Measurements from ENCODE around the gene HKDC1.

HKDC1 gene

DNA sequence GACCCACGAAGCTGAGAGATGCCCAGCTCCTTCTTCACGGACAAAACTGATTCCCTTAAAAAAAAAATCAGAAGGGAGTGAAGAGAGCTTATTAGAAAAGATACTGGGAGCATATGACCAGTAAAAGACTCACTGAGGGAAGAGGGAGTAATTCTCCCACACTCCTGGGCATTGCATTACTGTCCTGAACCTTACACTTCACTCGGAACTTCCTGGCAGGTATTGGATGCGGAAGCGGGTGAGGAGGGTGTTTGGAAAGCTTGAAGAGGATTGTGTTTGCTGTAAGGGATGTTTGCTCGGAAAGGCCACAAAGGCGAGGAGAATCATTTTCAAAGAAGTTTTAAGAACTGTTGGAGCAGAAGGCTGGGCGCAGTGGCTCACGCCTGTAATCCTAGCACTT is 375 bp downstream of the HKDC1 start:
- Histone ChIP-seq H3K4me3 (ENCODE audit: low read length) (no peak overlapping the region), H3K9ac (ENCODE audit: low read depth, low read length) (no peak overlapping the region), H3K4me1 (ENCODE audit: insufficient read depth, low read length) (peaks cover 4% of the 10 kb centered on the region; the same call in 1 of the 2 replicates), H3K9me3 (ENCODE audit: insufficient read depth, low read depth, low read length) (no peaks in the 10 kb centered on the region), H3K27me3 (ENCODE audit: insufficient read depth, low read length) (no peaks in the 10 kb centered on the region), H3K36me3 (ENCODE audit: insufficient read depth, low read depth, low read length) (no peaks in the 10 kb centered on the region), H3K27ac (ENCODE audit: low read length) (no peak overlapping the region)

DNA sequence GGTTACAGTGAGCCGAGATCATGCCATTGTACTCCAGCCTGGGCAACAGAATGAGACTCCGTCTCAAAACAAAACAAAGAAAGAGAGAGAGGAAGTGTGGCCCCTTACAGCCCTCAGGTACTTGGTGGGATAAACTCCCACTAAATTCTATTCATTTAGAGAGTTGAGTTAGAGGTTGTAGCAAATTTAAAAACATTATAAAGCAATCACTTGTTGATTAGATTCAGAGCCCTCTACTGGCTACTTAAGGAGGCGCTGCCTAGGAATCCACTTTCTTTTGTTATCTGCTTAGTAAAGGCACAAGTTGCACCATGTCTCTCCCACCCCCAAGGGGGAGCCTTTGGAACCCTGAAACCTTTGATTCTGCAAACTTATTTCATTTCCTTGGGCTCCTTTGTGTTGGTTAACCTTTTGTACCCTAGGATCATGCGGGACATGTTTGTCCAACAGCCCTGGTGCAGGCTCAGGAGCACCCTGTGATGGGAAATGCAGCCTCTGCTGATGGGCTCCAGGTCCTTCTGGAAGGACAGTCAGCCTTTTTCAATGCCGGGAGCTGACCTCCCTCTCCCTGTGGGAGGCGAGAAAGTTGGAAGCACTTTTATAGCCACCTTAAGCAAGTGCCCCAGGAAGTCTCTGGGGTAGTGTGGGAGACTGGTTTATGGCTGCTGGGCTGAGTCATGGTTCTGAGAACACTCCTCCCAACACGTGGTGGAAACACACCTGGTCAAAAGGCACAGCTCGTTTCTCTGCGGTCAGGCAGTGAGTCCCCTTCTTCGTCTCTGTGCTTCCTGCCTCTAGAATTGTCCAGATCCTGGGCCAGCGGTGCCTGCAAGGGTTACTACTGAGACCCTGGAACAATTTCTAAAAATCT is 2.3 kb downstream of the HKDC1 start:
- H3K36me3 ChIP-seq (ENCODE audit: insufficient read depth, low read depth, low read length), result no peaks in the 10 kb centered on the region
- peaks cover 8% of the 10 kb centered on the region for H3K4me1 ChIP-seq (ENCODE audit: insufficient read depth, low read length)
- no peak overlapping the region for H3K4me3 ChIP-seq (ENCODE audit: low read length)
- no peaks in the 10 kb centered on the region for H3K27me3 ChIP-seq (ENCODE audit: insufficient read depth, low read length)
- peak overlapping the region; percentile 38 for H3K27ac ChIP-seq (ENCODE audit: low read length)
- no peaks in the 10 kb centered on the region for H3K9me3 ChIP-seq (ENCODE audit: insufficient read depth, low read depth, low read length)
- peak overlapping the region; percentile 38; the same call in 1 of the 2 replicates for H3K9ac ChIP-seq (ENCODE audit: low read depth, low read length)

DNA sequence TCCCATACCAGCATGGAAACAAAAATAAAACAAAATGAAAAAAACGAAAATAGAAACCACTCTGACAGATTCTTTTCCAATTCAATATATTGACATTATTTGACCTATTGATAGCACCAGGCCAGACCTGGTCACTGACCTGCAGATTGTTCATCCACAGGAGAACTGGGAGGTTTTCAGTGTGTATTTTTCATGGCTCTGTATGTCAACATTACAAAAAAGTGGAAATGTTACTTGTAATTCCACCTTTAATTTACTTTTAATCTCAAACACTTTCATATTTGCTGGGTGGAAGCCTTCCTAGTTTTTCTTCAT is 2.9 kb downstream of the HKDC1 start:
- Histone ChIP-seq H3K27ac (ENCODE audit: low read length) (no peak overlapping the region), H3K9me3 (ENCODE audit: insufficient read depth, low read depth, low read length) (no peaks in the 10 kb centered on the region), H3K4me1 (ENCODE audit: insufficient read depth, low read length) (peaks cover 8% of the 10 kb centered on the region), H3K36me3 (ENCODE audit: insufficient read depth, low read depth, low read length) (no peaks in the 10 kb centered on the region), H3K4me3 (ENCODE audit: low read length) (no peak overlapping the region), H3K27me3 (ENCODE audit: insufficient read depth, low read length) (no peaks in the 10 kb centered on the region), H3K9ac (ENCODE audit: low read depth, low read length) (peak overlapping the region; percentile 38; the same call in 1 of the 2 replicates)

DNA sequence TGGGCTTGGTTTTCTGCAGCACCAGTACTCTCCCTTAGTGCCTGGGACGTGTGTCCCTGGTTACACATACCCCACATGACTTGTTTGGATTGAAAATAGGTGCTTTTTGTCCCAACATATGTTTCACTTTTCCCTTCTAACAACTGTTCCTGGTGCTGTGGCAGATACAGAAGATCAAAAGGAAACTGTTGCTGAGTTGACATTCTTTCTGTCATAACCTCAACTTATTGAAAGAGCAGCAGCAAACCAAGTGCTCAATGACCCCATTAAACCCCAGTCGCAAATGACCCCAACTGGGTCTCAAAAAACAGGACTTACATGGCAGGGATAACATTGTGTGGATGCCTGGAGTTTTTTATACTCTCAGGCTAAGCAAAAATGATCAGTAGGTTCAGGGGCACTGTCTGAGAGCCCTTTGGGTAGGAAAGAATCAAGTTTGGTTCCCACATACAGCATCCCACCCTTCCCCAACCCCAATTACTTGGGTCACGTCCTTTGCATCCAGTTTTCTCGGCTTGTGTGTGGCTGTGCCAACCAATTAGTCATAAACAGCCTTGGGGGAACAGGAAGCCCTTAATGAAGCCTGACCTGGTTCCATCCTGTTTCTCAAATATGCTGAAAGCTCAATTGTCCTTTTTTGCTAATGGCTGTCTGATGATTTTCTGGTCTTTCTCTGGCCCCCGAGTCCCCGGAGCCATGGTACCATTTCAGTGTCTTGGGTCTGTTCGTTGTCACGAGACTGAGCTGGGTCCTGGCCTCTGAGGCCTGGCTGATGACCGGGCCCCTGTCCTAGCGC is 4.9 kb downstream of the HKDC1 start:
- H3K4me3 ChIP-seq (ENCODE audit: low read length), result no peak overlapping the region
- no peaks in the 10 kb centered on the region for H3K27me3 ChIP-seq (ENCODE audit: insufficient read depth, low read length)
- no peaks in the 10 kb centered on the region for H3K36me3 ChIP-seq (ENCODE audit: insufficient read depth, low read depth, low read length)
- no peak overlapping the region for H3K27ac ChIP-seq (ENCODE audit: low read length)
- H3K9ac ChIP-seq (ENCODE audit: low read depth, low read length), result no peak overlapping the region
- no peaks in the 10 kb centered on the region for H3K9me3 ChIP-seq (ENCODE audit: insufficient read depth, low read depth, low read length)
- H3K4me1 ChIP-seq (ENCODE audit: insufficient read depth, low read length), result peaks cover 8% of the 10 kb centered on the region

DNA sequence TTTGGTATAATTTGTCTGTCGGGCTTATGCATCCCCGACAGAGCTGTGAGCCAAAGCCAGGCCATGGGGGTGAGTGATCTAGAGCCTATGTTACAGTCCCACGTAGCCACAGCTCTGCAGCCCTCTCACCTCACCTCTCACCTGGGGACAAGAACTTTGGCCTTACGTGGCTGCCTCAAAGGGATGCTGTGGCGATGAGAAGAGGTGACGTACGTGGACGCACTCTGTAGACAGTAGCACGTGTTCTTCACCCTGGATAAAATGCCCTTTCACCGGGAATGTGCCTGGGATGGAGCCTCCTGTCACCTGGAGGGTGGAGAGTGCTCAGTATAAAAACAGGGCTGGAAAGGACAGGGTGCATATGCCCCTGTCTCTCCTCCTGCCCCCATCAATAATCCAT is 5.5 kb downstream of the HKDC1 start:
- Histone ChIP-seq H3K4me1 (ENCODE audit: insufficient read depth, low read length) (peaks cover 8% of the 10 kb centered on the region), H3K36me3 (ENCODE audit: insufficient read depth, low read depth, low read length) (no peaks in the 10 kb centered on the region), H3K9me3 (ENCODE audit: insufficient read depth, low read depth, low read length) (no peaks in the 10 kb centered on the region), H3K4me3 (ENCODE audit: low read length) (no peak overlapping the region), H3K27ac (ENCODE audit: low read length) (no peak overlapping the region), H3K9ac (ENCODE audit: low read depth, low read length) (no peak overlapping the region), H3K27me3 (ENCODE audit: insufficient read depth, low read length) (no peaks in the 10 kb centered on the region)

DNA sequence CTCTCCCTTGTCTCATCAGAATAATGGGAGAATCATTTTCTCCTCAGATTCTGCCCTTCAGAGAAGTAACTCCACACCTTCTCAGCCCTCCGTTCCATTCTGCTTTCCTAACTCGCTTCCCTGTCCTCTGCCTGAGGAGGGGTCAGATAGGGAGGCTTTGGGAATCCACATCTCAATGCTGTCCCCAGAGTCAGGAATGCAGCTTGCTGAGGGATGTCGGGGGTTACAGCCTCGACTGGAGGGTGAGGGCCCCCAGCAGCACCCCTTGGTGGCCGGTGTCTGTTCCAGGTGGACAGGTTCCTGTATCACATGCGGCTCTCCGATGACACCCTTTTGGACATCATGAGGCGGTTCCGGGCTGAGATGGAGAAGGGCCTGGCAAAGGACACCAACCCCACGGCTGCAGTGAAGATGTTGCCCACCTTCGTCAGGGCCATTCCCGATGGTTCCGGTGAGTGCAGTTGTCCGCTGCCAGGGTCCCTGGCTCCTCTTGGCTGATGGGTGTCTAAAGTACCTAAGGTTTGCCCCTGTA is 6.9 kb downstream of the HKDC1 start:
- Histone ChIP-seq H3K27ac (ENCODE audit: low read length) (no peak overlapping the region), H3K9ac (ENCODE audit: low read depth, low read length) (no peak overlapping the region), H3K9me3 (ENCODE audit: insufficient read depth, low read depth, low read length) (no peaks in the 10 kb centered on the region), H3K36me3 (ENCODE audit: insufficient read depth, low read depth, low read length) (no peaks in the 10 kb centered on the region), H3K4me1 (ENCODE audit: insufficient read depth, low read length) (peaks cover 8% of the 10 kb centered on the region), H3K4me3 (ENCODE audit: low read length) (no peak overlapping the region), H3K27me3 (ENCODE audit: insufficient read depth, low read length) (no peaks in the 10 kb centered on the region)

DNA sequence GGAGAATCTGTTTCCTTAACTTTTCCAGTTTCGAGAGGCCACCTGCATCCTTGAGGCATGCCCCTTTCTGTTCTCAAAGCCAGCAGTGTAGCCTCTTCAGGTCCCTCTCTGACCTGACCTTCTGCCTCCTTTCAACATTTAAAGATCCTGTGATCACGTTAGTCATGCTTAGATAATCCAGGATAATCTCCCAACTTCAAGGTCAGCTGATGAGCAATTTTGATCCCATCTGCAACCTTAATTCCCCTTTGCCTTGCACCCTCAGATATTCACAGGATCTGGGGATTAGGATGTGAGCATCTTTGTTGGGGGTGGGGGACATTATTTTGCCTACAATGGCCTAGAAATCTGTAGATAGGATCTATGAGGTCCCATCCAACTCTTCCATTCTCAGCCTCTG is 8.0 kb downstream of the HKDC1 start:
- Histone ChIP-seq H3K27me3 (ENCODE audit: insufficient read depth, low read length) (no peaks in the 10 kb centered on the region), H3K27ac (ENCODE audit: low read length) (no peak overlapping the region), H3K4me1 (ENCODE audit: insufficient read depth, low read length) (peaks cover 3% of the 10 kb centered on the region; the same call in 1 of the 2 replicates), H3K9ac (ENCODE audit: low read depth, low read length) (no peak overlapping the region), H3K36me3 (ENCODE audit: insufficient read depth, low read depth, low read length) (no peaks in the 10 kb centered on the region), H3K9me3 (ENCODE audit: insufficient read depth, low read depth, low read length) (no peaks in the 10 kb centered on the region), H3K4me3 (ENCODE audit: low read length) (no peak overlapping the region)

DNA sequence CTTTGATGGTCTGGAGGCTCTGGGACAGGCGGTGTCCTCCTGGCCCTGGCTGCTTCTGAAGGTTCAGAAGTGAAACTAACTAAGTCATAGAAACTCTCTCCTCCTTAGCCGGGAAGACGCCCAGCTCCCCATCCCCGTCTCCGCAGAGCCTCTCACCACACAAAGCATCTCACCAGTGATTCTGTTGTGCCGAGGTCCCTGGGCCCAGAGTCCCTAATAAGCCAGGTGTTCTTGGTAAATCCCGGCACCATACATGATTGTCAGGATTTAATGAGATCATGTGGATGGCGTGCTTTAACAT is 9.4 kb downstream of the HKDC1 start:
- Histone ChIP-seq H3K36me3 (ENCODE audit: insufficient read depth, low read depth, low read length) (no peaks in the 10 kb centered on the region), H3K27ac (ENCODE audit: low read length) (no peak overlapping the region), H3K4me1 (ENCODE audit: insufficient read depth, low read length) (peaks cover 3% of the 10 kb centered on the region; the same call in 1 of the 2 replicates), H3K4me3 (ENCODE audit: low read length) (no peak overlapping the region), H3K9ac (ENCODE audit: low read depth, low read length) (no peak overlapping the region), H3K9me3 (ENCODE audit: insufficient read depth, low read depth, low read length) (no peaks in the 10 kb centered on the region), H3K27me3 (ENCODE audit: insufficient read depth, low read length) (no peaks in the 10 kb centered on the region)

DNA sequence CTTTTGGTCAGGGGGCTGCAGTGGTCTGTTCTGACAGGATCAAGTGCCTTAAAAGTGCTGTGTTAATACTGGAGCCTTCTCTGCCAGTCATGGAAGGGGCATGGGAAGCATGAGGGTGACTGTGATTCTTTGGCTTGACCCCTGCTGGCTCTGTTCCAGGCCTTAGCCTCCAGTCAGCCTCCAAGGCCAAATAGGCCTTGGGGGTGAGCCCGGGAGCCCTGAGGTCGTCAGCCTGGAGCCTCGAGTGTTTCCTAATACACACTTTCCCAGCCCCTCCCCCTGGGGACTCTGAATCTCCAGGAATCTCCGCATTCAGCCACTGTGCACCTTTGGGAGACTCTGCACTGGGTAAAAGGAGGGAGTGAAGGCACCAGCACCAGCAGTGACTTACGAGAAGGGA is 10.0 kb downstream of the HKDC1 start:
- Histone ChIP-seq H3K4me1 (ENCODE audit: insufficient read depth, low read length) (peaks cover 3% of the 10 kb centered on the region; the same call in 1 of the 2 replicates), H3K36me3 (ENCODE audit: insufficient read depth, low read depth, low read length) (no peaks in the 10 kb centered on the region), H3K27me3 (ENCODE audit: insufficient read depth, low read length) (no peaks in the 10 kb centered on the region), H3K4me3 (ENCODE audit: low read length) (no peak overlapping the region), H3K9me3 (ENCODE audit: insufficient read depth, low read depth, low read length) (no peaks in the 10 kb centered on the region), H3K9ac (ENCODE audit: low read depth, low read length) (no peak overlapping the region), H3K27ac (ENCODE audit: low read length) (no peak overlapping the region)

DNA sequence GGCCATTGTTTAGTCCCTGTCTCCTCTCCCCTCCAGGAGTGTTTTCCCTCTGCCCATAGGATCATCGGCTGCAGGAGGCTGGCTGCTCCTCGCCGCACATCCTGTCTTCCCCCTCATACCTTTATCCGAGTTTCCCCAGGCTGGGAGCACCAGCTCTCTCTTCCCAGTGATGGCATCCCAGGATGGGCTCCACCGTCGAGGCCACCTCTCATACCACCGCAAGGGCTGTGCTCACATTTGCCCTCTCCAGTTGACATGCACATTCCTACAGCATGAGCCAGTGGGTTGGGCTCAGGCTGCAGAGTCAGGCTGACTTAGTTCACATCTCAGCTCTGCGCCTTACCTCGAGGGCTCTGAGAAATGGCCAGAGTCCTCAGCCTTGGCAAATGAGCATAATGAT is 12.1 kb downstream of the HKDC1 start:
- no peak overlapping the region for H3K27ac ChIP-seq (ENCODE audit: low read length)
- no peaks in the 10 kb centered on the region; the same call in 1 of the 2 replicates for H3K4me1 ChIP-seq (ENCODE audit: insufficient read depth, low read length)
- H3K4me3 ChIP-seq (ENCODE audit: low read length), result no peak overlapping the region
- H3K9me3 ChIP-seq (ENCODE audit: insufficient read depth, low read depth, low read length), result no peaks in the 10 kb centered on the region
- H3K36me3 ChIP-seq (ENCODE audit: insufficient read depth, low read depth, low read length), result no peaks in the 10 kb centered on the region
- no peaks in the 10 kb centered on the region for H3K27me3 ChIP-seq (ENCODE audit: insufficient read depth, low read length)
- H3K9ac ChIP-seq (ENCODE audit: low read depth, low read length), result no peak overlapping the region

DNA sequence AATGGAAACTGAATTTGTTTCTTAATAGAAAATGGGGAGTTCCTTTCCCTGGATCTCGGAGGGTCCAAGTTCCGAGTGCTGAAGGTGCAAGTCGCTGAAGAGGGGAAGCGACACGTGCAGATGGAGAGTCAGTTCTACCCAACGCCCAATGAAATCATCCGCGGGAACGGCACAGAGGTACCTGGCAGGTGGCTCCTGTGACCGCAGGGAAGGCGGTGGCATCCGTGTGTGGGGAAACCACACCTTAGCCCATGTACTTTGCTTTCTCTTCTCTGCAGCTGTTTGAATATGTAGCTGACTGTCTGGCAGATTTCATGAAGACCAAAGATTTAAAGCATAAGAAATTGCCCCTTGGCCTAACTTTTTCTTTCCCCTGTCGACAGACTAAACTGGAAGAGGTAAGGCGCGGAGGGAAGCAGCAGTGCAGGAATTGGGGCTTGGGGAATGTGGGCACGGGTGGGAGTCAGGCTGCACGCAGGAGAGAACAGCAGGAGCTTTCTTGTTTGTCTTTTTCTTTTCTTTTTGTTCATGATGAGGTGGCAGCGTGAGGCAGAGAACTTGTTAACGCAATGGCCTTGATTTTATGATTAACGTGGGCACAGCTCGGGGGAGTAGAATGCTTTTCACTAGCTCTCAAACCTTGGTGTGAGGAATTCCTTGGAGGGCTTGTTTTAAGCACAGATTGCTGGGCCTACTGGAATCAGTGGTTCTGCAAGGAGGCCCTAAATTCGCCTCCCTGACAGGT is 12.8 kb downstream of the HKDC1 start:
- Histone ChIP-seq H3K9ac (ENCODE audit: low read depth, low read length) (no peak overlapping the region), H3K36me3 (ENCODE audit: insufficient read depth, low read depth, low read length) (no peaks in the 10 kb centered on the region), H3K4me3 (ENCODE audit: low read length) (no peak overlapping the region), H3K4me1 (ENCODE audit: insufficient read depth, low read length) (peaks cover 2% of the 10 kb centered on the region), H3K27ac (ENCODE audit: low read length) (no peak overlapping the region), H3K27me3 (ENCODE audit: insufficient read depth, low read length) (no peaks in the 10 kb centered on the region), H3K9me3 (ENCODE audit: insufficient read depth, low read depth, low read length) (no peaks in the 10 kb centered on the region)
